ENCODE measurements around the gene ZNF512B.

ZNF512B gene

DNA sequence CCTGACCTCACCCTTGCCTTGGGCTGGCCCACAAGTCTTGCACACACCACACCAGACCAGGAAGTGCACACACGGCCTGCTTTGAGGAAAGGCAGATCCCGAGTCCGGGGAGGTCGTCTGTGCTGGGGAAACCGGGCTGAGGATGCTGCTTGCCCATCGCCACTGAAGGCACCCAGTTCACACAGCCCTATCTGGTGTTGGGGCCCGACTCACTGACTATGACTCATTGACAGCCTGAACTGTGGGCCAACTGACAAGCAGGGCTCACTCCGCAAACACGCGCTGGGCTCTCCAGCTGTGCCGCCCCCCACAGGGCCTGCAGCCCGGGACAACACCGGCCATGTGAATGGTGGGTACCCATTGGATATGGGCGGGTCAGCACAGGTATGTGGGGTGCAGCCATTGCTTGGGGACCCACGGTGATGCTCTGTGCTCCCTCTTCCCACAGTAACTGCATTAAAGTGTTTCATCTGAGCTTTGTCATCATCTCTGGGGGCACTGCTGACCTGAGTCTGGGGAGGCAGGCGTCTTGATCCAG, 8.1 kb upstream of the ZNF512B start (continued):
- TF ChIP-seq OSR2 (tag by site-specific recombination; IDR thresholded peaks at IDR 0.05) (no peak; the same call in 1 of the 2 replicates), ZNF692 (tag by site-specific recombination; IDR thresholded peaks at IDR 0.05) (peak; percentile 76), ZNF768 (tag by site-specific recombination; IDR thresholded peaks at IDR 0.05) (no peak), ZNF747 (tag by site-specific recombination; IDR thresholded peaks at IDR 0.05) (no peak), ZBTB20 (tag by site-specific recombination; IDR thresholded peaks at IDR 0.05) (peak; percentile 49), ZNF785 (tag by site-specific recombination; IDR thresholded peaks at IDR 0.05) (no peak), ZNF404 (tag by site-specific recombination; IDR thresholded peaks at IDR 0.05) (no peak), ZFP3 (tag by site-specific recombination; IDR thresholded peaks at IDR 0.05; ENCODE audit: low read depth) (no peak), OVOL3 (tag by site-specific recombination; IDR thresholded peaks at IDR 0.05) (no peak), ZNF2 (tag by site-specific recombination; IDR thresholded peaks at IDR 0.05) (no peak), ZNF629 (tag by site-specific recombination; IDR thresholded peaks at IDR 0.05) (peak; percentile 59), ZEB2 (tag by site-specific recombination; IDR thresholded peaks at IDR 0.05) (peak; percentile 75), ZFHX2 (tag by site-specific recombination; conservative IDR thresholded peaks at IDR 0.05) (no peak)
- TF ChIP-seq, protein P1, sequence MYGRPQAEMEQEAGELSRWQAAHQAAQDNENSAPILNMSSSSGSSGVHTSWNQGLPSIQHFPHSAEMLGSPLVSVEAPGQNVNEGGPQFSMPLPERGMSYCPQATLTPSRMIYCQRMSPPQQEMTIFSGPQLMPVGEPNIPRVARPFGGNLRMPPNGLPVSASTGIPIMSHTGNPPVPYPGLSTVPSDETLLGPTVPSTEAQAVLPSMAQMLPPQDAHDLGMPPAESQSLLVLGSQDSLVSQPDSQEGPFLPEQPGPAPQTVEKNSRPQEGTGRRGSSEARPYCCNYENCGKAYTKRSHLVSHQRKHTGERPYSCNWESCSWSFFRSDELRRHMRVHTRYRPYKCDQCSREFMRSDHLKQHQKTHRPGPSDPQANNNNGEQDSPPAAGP (tag by site-specific recombination; IDR thresholded peaks at IDR 0.05) = 0 out of 2 replicates have a peak, but pooled peaks have one; percentile 36
- TF ChIP-seq, protein P2, sequence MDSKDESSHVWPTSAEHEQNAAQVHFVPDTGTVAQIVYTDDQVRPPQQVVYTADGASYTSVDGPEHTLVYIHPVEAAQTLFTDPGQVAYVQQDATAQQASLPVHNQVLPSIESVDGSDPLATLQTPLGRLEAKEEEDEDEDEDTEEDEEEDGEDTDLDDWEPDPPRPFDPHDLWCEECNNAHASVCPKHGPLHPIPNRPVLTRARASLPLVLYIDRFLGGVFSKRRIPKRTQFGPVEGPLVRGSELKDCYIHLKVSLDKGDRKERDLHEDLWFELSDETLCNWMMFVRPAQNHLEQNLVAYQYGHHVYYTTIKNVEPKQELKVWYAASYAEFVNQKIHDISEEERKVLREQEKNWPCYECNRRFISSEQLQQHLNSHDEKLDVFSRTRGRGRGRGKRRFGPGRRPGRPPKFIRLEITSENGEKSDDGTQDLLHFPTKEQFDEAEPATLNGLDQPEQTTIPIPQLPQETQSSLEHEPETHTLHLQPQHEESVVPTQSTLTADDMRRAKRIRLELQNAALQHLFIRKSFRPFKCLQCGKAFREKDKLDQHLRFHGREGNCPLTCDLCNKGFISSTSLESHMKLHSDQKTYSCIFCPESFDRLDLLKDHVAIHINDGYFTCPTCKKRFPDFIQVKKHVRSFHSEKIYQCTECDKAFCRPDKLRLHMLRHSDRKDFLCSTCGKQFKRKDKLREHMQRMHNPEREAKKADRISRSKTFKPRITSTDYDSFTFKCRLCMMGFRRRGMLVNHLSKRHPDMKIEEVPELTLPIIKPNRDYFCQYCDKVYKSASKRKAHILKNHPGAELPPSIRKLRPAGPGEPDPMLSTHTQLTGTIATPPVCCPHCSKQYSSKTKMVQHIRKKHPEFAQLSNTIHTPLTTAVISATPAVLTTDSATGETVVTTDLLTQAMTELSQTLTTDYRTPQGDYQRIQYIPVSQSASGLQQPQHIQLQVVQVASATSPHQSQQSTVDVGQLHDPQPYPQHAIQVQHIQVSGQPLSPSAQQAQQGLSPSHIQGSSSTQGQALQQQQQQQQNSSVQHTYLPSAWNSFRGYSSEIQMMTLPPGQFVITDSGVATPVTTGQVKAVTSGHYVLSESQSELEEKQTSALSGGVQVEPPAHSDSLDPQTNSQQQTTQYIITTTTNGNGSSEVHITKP (tag by site-specific recombination; IDR thresholded peaks at IDR 0.05) = 0 out of 2 replicates have a peak, but pooled peaks have one; percentile 28
- TF ChIP-seq, protein P3, sequence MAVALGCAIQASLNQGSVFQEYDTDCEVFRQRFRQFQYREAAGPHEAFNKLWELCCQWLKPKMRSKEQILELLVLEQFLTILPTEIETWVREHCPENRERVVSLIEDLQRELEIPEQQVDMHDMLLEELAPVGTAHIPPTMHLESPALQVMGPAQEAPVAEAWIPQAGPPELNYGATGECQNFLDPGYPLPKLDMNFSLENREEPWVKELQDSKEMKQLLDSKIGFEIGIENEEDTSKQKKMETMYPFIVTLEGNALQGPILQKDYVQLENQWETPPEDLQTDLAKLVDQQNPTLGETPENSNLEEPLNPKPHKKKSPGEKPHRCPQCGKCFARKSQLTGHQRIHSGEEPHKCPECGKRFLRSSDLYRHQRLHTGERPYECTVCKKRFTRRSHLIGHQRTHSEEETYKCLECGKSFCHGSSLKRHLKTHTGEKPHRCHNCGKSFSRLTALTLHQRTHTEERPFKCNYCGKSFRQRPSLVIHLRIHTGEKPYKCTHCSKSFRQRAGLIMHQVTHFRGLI (tag by site-specific recombination; IDR thresholded peaks at IDR 0.05) = peak; percentile 63; the same call in 1 of the 2 replicates
- TF ChIP-seq, protein P4, sequence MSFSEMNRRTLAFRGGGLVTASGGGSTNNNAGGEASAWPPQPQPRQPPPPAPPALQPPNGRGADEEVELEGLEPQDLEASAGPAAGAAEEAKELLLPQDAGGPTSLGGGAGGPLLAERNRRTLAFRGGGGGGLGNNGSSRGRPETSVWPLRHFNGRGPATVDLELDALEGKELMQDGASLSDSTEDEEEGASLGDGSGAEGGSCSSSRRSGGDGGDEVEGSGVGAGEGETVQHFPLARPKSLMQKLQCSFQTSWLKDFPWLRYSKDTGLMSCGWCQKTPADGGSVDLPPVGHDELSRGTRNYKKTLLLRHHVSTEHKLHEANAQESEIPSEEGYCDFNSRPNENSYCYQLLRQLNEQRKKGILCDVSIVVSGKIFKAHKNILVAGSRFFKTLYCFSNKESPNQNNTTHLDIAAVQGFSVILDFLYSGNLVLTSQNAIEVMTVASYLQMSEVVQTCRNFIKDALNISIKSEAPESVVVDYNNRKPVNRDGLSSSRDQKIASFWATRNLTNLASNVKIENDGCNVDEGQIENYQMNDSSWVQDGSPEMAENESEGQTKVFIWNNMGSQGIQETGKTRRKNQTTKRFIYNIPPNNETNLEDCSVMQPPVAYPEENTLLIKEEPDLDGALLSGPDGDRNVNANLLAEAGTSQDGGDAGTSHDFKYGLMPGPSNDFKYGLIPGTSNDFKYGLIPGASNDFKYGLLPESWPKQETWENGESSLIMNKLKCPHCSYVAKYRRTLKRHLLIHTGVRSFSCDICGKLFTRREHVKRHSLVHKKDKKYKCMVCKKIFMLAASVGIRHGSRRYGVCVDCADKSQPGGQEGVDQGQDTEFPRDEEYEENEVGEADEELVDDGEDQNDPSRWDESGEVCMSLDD (tag by site-specific recombination; IDR thresholded peaks at IDR 0.05) = peak; percentile 32; the same call in 1 of the 2 replicates

All from HEK293 (cell line).